GM19193 (cell line): ENCODE results near the gene DYRK1B.

Experiments used
- POLR2A ChIP-seq: IDR thresholded peaks from 4 replicates; pipeline ENCODE4 v1.6.1; 2011; ENCODE audit not compliant: insufficient read depth, insufficient read length; ENCODE audit errors: extremely low read depth

Gene DYRK1B

DNA sequence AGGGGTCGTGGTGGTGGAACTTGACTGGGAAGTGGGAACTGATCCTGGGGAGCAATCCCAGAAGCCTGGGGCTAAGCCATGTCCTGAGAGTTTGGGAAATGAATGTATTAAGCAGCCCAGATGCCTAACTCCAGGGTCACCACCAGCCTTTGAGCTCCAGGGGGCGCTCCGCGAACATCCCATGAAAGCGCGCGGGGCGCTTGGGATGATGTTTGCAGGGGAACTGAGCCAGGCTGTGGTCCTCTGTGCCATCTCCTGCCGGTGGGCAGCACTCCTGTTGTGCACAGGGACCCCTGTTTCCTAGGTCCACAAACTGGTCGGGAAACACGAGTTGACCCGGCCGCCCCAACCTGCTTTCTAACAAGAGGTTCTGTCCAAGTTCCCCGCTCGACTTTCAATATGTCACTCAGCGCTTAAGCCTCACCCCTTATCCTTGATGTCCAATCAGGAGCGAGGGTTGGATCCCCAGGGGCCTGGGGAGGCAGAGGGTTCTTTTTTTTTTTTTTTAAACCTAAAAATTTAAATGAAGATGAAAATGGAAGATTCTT is 40.9 kb downstream of the DYRK1B start:
- TF ChIP-seq POLR2A = no peak

GRCh38 chr19:39788244-39788643 is 45.7 kb downstream of the DYRK1B start:
- no peak for TF ChIP-seq POLR2A

DNA sequence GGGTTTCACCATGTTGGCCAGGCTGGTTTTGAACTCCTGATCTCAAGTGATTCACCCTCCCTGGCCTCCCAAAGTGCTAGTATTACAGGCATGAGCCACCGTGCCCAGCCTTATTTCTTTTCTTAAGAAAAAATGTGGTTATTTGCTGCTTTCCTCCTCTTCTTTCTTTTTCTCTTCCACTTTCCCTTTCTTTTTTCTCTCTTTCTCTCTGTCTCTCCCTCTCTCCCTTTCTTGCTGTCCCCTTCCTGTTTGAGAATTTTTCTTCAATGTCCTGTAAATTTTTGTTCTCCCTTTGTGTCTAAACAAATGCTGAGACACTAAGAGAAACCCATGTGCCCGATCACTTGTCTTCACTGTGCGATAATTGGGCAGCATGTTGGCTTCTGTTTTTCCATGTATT is 53.1 kb downstream of the DYRK1B start:
- no peak for TF ChIP-seq POLR2A

- no peak for TF ChIP-seq POLR2A
These were observed 55.2 kb downstream of the DYRK1B start, which contains the start of gene LEUTX for GRCh38 chr19:39778763-39779162. Gene LEUTX, plus strand, starts transcription at chr19:39778854. Its CDS starts 67 bp downstream, at chr19:39778921.
